Bronchial epithelial cell (primary cell): ENCODE data around the gene SLC12A8. TPM values are rescaled to one million over a fixed set of nuclear protein-coding genes. Genes with fewer than 3 reads are reported as not detected.

Experiments used
- DNase-seq: peaks from one replicate; pipeline ENCODE4 v3.0.0-alpha.2; 2010; ENCODE audit warnings: low read depth
- FAIRE-seq: peaks from 2 replicates; lab custom pipeline; 2011; peaks lifted over from hg19 to GRCh38; lab: Jason Lieb, UNC
- H3K27me3 ChIP-seq: 2 replicates; pipeline ENCODE4 v1.5.1; 2011; ENCODE audit warnings: low read length; ENCODE audit not compliant: control insufficient read depth, insufficient read depth
- H3K36me3 ChIP-seq: 2 replicates; pipeline ENCODE4 v1.5.1; 2011; ENCODE audit warnings: low read length; ENCODE audit not compliant: control insufficient read depth, insufficient read depth
- H3K4me3 ChIP-seq: 2 replicates; pipeline ENCODE4 v1.5.1; 2011; ENCODE audit warnings: mild to moderate bottlenecking, low read depth, low read length, control low read depth
- total RNA-seq: library from RNA; depleted of rRNA; stranded (reverse); fragments of >200 nt; gene quantifications from 2 replicates; pipeline ENCODE4 v1.2.1, GENCODE V29; 2014
- TF ChIP-seq, protein P1 (sequence below): IDR thresholded peaks from 2 replicates; pipeline ENCODE4 v1.5.1; 2011; ENCODE audit warnings: mild to moderate bottlenecking, moderate library complexity, low read length, control low read depth, inconsistent platforms; ENCODE audit not compliant: insufficient read depth, severe bottlenecking

The SLC12A8 gene
- total RNA-seq, 1 donor from 2014 or later: 19.2 TPM

DNA sequence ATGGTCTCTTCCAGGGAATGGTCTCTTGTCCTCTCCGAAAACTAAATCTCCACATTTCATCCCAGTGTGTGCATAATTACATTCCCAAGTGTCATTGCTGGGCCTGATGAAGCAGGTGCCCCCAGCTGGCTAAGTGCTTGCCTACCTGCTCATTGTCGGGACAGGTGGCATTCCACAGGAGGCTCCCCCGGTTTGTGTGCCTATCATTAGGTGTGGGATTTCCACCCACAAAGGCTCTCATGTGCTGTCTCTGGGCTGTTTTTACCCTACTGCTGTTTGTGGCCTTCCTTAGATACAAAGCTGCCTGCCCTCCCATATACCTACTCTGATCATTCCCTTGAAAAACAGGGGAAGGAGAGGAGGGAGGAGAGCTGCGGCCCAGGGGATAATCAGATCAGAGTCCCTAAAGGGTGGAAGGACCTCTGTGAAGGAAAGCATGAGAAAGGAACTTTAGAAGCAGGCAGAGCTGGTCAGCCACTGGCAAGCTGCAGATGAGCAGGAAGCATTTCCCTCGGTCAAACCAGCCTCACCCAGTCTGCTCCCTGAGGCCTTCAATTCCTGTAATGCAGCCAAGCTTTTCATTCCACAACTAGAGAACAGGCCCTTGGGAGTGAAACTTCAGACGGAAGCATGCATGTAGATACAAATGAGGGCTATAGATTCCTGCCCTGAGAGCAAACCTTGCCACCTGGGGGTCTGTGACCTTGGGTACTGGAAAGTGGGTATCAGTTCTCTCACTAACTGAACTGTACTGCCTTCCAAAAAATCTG, 96.1 kb downstream of the SLC12A8 start:
- H3K27me3 ChIP-seq: no peaks in the 10 kb centered on the region
- peak; percentile 72 for DNase-seq
- TF ChIP-seq, protein P1, sequence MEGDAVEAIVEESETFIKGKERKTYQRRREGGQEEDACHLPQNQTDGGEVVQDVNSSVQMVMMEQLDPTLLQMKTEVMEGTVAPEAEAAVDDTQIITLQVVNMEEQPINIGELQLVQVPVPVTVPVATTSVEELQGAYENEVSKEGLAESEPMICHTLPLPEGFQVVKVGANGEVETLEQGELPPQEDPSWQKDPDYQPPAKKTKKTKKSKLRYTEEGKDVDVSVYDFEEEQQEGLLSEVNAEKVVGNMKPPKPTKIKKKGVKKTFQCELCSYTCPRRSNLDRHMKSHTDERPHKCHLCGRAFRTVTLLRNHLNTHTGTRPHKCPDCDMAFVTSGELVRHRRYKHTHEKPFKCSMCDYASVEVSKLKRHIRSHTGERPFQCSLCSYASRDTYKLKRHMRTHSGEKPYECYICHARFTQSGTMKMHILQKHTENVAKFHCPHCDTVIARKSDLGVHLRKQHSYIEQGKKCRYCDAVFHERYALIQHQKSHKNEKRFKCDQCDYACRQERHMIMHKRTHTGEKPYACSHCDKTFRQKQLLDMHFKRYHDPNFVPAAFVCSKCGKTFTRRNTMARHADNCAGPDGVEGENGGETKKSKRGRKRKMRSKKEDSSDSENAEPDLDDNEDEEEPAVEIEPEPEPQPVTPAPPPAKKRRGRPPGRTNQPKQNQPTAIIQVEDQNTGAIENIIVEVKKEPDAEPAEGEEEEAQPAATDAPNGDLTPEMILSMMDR: no peak
- no peaks in the 10 kb centered on the region for H3K36me3 ChIP-seq
- no peak for FAIRE-seq
- no peak overlapping the region for H3K4me3 ChIP-seq

DNA sequence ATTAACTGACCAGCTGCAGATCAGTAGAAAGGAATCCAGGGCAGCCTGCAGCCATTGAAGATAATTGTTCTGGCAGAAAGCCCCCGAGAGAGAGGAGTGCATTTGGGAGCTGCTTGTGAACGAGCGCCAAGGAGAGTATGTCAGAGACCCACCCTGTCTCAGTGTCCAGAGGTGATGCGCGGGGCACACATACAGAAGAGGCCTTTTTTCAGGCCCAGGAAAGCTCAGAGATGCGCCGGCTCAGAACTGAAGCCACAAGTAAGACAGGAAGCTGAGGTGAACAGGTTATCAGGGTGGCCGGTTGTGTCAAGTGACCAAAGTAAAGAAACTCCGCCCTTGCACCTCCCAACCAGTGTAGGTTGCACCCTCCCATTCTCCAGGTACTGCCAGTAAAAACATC, 96.9 kb downstream of the SLC12A8 start:
- Histone ChIP-seq H3K36me3 (no peaks in the 10 kb centered on the region), H3K4me3 (no peak overlapping the region), H3K27me3 (no peaks in the 10 kb centered on the region)
- DNase-seq (no peak), FAIRE-seq (no peak)
- TF ChIP-seq, protein P1: no peak

DNA sequence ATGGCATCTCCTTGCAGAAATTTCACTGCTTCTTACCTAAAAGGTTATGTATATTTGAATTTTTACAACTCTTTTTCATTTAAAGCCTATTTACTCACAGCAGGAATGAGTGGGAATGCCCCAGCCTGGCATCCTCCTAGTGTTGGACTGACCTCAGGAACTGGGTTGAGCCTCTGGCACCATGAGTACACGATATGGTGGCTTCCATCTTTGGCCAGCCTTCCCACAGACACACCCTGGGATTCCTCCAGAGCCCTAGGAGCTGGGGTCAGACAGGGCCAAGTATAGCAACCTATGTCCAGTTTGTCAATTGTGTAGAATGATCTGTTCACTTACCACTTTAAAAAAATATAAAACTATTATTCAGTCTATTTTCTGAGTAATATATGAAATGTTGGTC, 99.6 kb downstream of the SLC12A8 start:
- FAIRE-seq (no peak), DNase-seq (no peak)
- H3K4me3 ChIP-seq: no peak overlapping the region
- H3K27me3 ChIP-seq: no peaks in the 10 kb centered on the region
- H3K36me3 ChIP-seq: no peaks in the 10 kb centered on the region
- TF ChIP-seq, protein P1: no peak

DNA sequence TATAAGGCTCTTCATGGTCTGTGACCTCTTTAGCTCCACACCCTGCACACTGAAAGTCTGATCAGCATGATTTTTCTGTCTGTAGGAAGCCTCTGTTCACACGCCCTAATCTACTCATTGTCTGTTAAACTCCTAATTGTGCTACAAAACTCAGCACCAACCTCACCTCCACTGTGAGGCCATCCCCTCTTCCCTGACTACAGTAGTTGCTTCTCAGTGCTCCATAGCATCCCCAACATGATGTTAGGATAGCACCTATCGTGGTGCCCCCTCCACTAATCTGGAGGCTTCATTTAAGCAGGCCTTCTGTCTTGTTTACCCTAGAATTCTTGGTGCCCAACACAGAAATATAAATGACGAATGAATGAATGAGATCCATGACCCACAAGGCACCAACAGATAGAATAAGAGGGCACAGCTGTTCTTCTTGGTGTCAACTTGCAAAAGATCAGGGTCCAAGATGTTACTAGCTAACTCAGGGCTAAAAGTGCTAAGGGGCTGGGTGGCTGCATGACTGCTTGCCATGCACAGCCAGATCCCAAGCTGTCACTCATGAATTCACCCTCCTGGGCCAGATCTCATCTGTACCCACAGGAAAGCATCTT, 101.6 kb downstream of the SLC12A8 start:
- FAIRE-seq: no peak
- no peaks in the 10 kb centered on the region for H3K36me3 ChIP-seq
- TF ChIP-seq, protein P1: no peak
- DNase-seq: no peak
- no peak overlapping the region for H3K4me3 ChIP-seq
- no peaks in the 10 kb centered on the region for H3K27me3 ChIP-seq

DNA sequence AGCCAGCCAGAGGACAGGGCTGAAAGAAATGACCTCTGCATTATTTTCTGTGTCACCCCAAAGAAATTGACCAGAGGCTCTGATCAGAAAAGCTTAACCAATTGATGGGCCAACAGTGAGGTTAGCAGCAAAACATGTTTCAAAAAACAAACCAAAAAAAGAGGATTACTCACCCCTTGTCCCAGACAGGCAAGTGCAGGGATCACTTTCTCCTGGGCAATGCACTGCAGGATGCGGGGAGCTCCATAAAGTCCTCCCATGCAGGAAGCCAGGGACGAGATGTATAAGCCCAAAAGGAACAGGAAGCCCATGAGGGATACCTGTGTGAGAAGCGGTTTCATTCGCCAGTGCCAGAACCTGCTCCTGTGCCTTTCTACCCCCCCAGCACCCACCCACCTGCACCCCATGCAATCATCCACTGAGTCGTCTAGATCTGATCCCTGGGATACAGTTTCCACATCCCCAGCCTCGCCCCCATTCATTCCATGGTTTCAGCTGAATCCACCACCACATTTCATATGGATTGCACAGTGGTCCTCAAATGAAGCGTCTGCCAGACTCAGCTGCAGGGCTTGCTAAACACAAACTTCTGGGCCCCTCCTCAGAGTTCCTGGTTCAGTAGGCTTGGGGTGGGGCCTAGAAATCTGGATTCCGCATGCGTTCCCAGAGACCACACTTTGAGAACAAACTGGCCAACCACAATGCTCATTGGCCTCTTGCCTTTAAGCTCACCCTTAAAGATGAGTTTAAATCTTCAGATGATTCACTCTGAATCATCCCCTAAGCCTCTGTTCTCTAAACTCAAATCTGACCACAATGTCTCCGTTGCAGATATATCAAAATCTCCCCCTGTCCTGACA, 102.3 kb downstream of the SLC12A8 start:
- no peaks in the 10 kb centered on the region for H3K36me3 ChIP-seq
- H3K4me3 ChIP-seq: no peak overlapping the region
- FAIRE-seq (no peak), DNase-seq (peak; percentile 85)
- TF ChIP-seq, protein P1: no peak
- no peaks in the 10 kb centered on the region for H3K27me3 ChIP-seq
